ENCODE data around the gene EZH1.

Gene EZH1

GRCh38 chr17:42744806-42745617 is at the start of gene EZH1:
TSS of gene EZH1 (minus strand) at chr17:42745040. CDS start at chr17:42728941, 16,099 bp downstream.
- DNase-seq: peak; percentile 94

GRCh38 chr17:42792545-42792944 is 47.7 kb upstream of the EZH1 start:
- DNase-seq: no peak

- no peak for DNase-seq
Measured at GRCh38 chr17:42791948-42792347, 47.1 kb upstream of the EZH1 start.

- DNase-seq: no peak
Measured at GRCh38 chr17:42787266-42787665, 42.4 kb upstream of the EZH1 start.

GRCh38 chr17:42784811-42785592 is 40.2 kb upstream of the EZH1 start:
- DNase-seq: no peak

GRCh38 chr17:42784409-42784808 is 39.6 kb upstream of the EZH1 start:
- DNase-seq: no peak

GRCh38 chr17:42783791-42784138 is 38.9 kb upstream of the EZH1 start:
- DNase-seq: no peak

GRCh38 chr17:42783062-42783790 is 38.4 kb upstream of the EZH1 start:
- no peak for DNase-seq

- DNase-seq: no peak
Measured at GRCh38 chr17:42782166-42783061, 37.6 kb upstream of the EZH1 start.

GRCh38 chr17:42781639-42782165 is 36.9 kb upstream of the EZH1 start:
- DNase-seq: no peak

GRCh38 chr17:42780851-42781638 is 36.2 kb upstream of the EZH1 start:
- no peak for DNase-seq

GRCh38 chr17:42779936-42780850 is 35.4 kb upstream of the EZH1 start, which contains the start of gene WNK4:
TSS of gene WNK4 (plus strand) at chr17:42780610. CDS start at chr17:42780699, 89 bp downstream.
- DNase-seq: no peak

GRCh38 chr17:42779304-42779935 is 34.6 kb upstream of the EZH1 start:
- DNase-seq: no peak

GRCh38 chr17:42778570-42778969 is 33.7 kb upstream of the EZH1 start:
- no peak for DNase-seq

- DNase-seq: no peak
Measured at GRCh38 chr17:42775534-42776098, 30.8 kb upstream of the EZH1 start.

- no peak for DNase-seq
Measured at GRCh38 chr17:42774066-42774745, 29.4 kb upstream of the EZH1 start.

- peak; percentile 77 to 85 for DNase-seq
Measured at GRCh38 chr17:42773290-42774035, 28.6 kb upstream of the EZH1 start, which contains the start of gene VPS25. TSS of gene VPS25 (plus strand) at chr17:42773449. CDS start at chr17:42773476, 27 bp downstream.

- no peak for DNase-seq
Measured at GRCh38 chr17:42772945-42773289, 28.1 kb upstream of the EZH1 start.
